Left kidney (tissue), 1 donor: ENCODE measurements around the gene GPHN. TPM values are rescaled to one million over a fixed set of nuclear protein-coding genes. Genes with fewer than 3 reads are reported as not detected.

ENCODE experiments used
- polyA plus RNA-seq: library from polyadenylated mRNA; unstranded; fragments of 120-200 nt; gene quantifications from one replicate; pipeline ENCODE4 v1.2.1, GENCODE V29; 2013; ENCODE audit not compliant: insufficient read length

The GPHN gene
- polyA plus RNA-seq, 1 donor: 78.2 TPM

Other genes with a start within 250 kb of the GPHN start
- gene CCDC196, start 21.8 kb upstream of the GPHN start, polyA plus RNA-seq: 0.38 TPM